Heart left ventricle (tissue), 13 donors: ENCODE measurements around the gene KATNAL1.

Experiments
- CTCF ChIP-seq, 12 donors: fragments of 200-600 bp; sonication (generic) in 4 of 12; IDR thresholded peaks; one replicate each; pipeline versions ENCODE4 v1.5.0 to v1.8.0; 2018 to 2022; ENCODE audit warnings: antibody characterized with exemption in 12 of 12, mild to moderate bottlenecking in 5 of 12
- POLR2A ChIP-seq, 2 donors: fragments of 450-650 bp; IDR thresholded peaks; one replicate each; pipeline ENCODE4 v1.6.1; 2017; ENCODE audit warnings: antibody characterized with exemption in 2 of 2, mild to moderate bottlenecking in 2 of 2, moderate library complexity in 2 of 2
- donor health status: ischemic (EF 13 %, LVEDD 7.1; RV severe dilation, severe dysfunction).
- donor health status: DM: no; HTN: yes; CAD: no.
- donor health status: DM: no; HTN: no; CAD: no.
- donor health status: ischemic (EF 25% LVEDD 6.9; RV normal size, moderate dysfunction).
- donor health status: ischemic (EF 25% LVEDD 5.7; RV mildly dilated, moderate dysfunction).
- donor health status: ischemic (EF 35%, LVEDD 5.7; RV mildly dilated, moderate dysfunction).
- donor health status: nonischemic (EF 11% LVEDD 7.7; RV severe dilation, severe dysfunction).
- donor health status: DM: yes; HTN: yes; CAD: no.
- donor health status: PGD.
- donor health status: ischemic (EF 29% LVEDD 5.4; RV normal size, mild dysfunction).
- donor health status: nonischemic (EF 23%, LVEDD 6.1; RV moderate dilation, normal function).

DNA sequence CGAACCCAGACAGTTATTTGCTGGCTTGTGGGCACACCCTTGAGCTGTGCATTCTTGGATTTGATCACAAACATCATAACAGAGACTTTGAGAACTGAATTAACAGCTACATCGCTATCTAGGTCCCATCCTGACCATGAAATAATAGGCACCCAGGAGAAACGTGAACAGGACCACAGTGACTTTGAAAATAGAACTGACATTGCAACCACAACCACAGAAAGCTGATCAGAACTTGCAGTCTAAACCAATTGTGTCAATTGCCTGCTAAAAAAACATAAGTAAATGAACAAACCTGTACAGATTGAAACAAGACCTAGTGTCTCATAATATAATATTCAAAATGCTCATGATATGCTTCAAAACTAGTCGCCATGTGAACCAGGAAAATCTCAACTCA is 18.3 kb upstream of the KATNAL1 start:
- TF ChIP-seq POLR2A (IDR thresholded peaks at IDR 0.05) (no peak), CTCF (IDR thresholded peaks at IDR 0.05) (no peak)
